ENCODE measurements around the gene KRT76. TPM values are rescaled to one million over a fixed set of nuclear protein-coding genes. Genes with fewer than 3 reads are reported as not detected.
A peak's percentile ranks its signal among the peaks of the same experiment; 100 is the strongest.

Gene KRT76
- total RNA-seq, 1 experiment from 2014 or later = not detected

- in situ Hi-C loops (cut with HindIII; ENCODE audit: low pct_unique_long_range_greater_than_20kb, low sequenced_read_pairs) = no loop called here
- no peak for DNase-seq (ENCODE audit: low read depth)
These were observed 12.7 kb upstream of the KRT76 start for GRCh38 chr12:52789637-52790426.

GRCh38 chr12:52788876-52789636, 11.9 kb upstream of the KRT76 start:
- DNase-seq (ENCODE audit: low read depth) = no peak
- in situ Hi-C loops (cut with HindIII; ENCODE audit: low pct_unique_long_range_greater_than_20kb, low sequenced_read_pairs) = no loop called here

GRCh38 chr12:52788192-52788875, 11.2 kb upstream of the KRT76 start:
- in situ Hi-C loops (cut with HindIII; ENCODE audit: low pct_unique_long_range_greater_than_20kb, low sequenced_read_pairs) = no loop called here
- no peak for DNase-seq (ENCODE audit: low read depth)

GRCh38 chr12:52787324-52788191, 10.4 kb upstream of the KRT76 start:
- no peak for DNase-seq (ENCODE audit: low read depth)
- in situ Hi-C loops (cut with HindIII; ENCODE audit: low pct_unique_long_range_greater_than_20kb, low sequenced_read_pairs) = no loop called here

GRCh38 chr12:52784909-52785308, 7.8 kb upstream of the KRT76 start:
- in situ Hi-C loops (cut with HindIII; ENCODE audit: low pct_unique_long_range_greater_than_20kb, low sequenced_read_pairs) = no loop called here
- no peak for DNase-seq (ENCODE audit: low read depth)

- no peak for DNase-seq (ENCODE audit: low read depth)
- in situ Hi-C loops (cut with HindIII; ENCODE audit: low pct_unique_long_range_greater_than_20kb, low sequenced_read_pairs) = no loop called here
These were observed 6.6 kb upstream of the KRT76 start for GRCh38 chr12:52783563-52784316.

GRCh38 chr12:52782502-52782901, 5.4 kb upstream of the KRT76 start:
- no peak for DNase-seq (ENCODE audit: low read depth)
- in situ Hi-C loops (cut with HindIII; ENCODE audit: low pct_unique_long_range_greater_than_20kb, low sequenced_read_pairs) = no loop called here

GRCh38 chr12:52781399-52782082, 4.4 kb upstream of the KRT76 start:
- in situ Hi-C loops (cut with HindIII; ENCODE audit: low pct_unique_long_range_greater_than_20kb, low sequenced_read_pairs) = no loop called here
- no peak for DNase-seq (ENCODE audit: low read depth)

- in situ Hi-C loops (cut with HindIII; ENCODE audit: low pct_unique_long_range_greater_than_20kb, low sequenced_read_pairs) = no loop called here
- no peak for DNase-seq (ENCODE audit: low read depth)
These were observed 2.8 kb upstream of the KRT76 start for GRCh38 chr12:52779914-52780313.

- in situ Hi-C loops (cut with HindIII; ENCODE audit: low pct_unique_long_range_greater_than_20kb, low sequenced_read_pairs) = no loop called here
These were observed 1.7 kb upstream of the KRT76 start for GRCh38 chr12:52778833-52779232.

GRCh38 chr12:52777566-52777965, 421 bp upstream of the KRT76 start:
- no peak for DNase-seq (ENCODE audit: low read depth)
- in situ Hi-C loops (cut with HindIII; ENCODE audit: low pct_unique_long_range_greater_than_20kb, low sequenced_read_pairs) = no loop called here

More at GRCh38 chr12:52778833-52779232, 1.7 kb upstream of the KRT76 start:
- DNase-seq (ENCODE audit: low read depth) = no peak

GRCh38 chr12:52776435-52776834, 710 bp downstream of the KRT76 start:
- DNase-seq (ENCODE audit: low read depth) = no peak
- in situ Hi-C loops (cut with HindIII; ENCODE audit: low pct_unique_long_range_greater_than_20kb, low sequenced_read_pairs) = no loop called here

GRCh38 chr12:52774629-52775250, 2.4 kb downstream of the KRT76 start:
- peak; percentile 16 for DNase-seq (ENCODE audit: low read depth)
- in situ Hi-C loops (cut with HindIII; ENCODE audit: low pct_unique_long_range_greater_than_20kb, low sequenced_read_pairs) = no loop called here

- no peak for DNase-seq (ENCODE audit: low read depth)
- in situ Hi-C loops (cut with HindIII; ENCODE audit: low pct_unique_long_range_greater_than_20kb, low sequenced_read_pairs) = no loop called here
These were observed 4.4 kb downstream of the KRT76 start for GRCh38 chr12:52772772-52773171.

- in situ Hi-C loops (cut with HindIII; ENCODE audit: low pct_unique_long_range_greater_than_20kb, low sequenced_read_pairs) = no loop called here
- no peak for DNase-seq (ENCODE audit: low read depth)
These were observed 5.0 kb downstream of the KRT76 start for GRCh38 chr12:52772188-52772587.

- in situ Hi-C loops (cut with HindIII; ENCODE audit: low pct_unique_long_range_greater_than_20kb, low sequenced_read_pairs) = no loop called here
- DNase-seq (ENCODE audit: low read depth) = no peak
These were observed 5.6 kb downstream of the KRT76 start for GRCh38 chr12:52771505-52771904.

GRCh38 chr12:52771088-52771487, 6.1 kb downstream of the KRT76 start:
- DNase-seq (ENCODE audit: low read depth) = no peak
- in situ Hi-C loops (cut with HindIII; ENCODE audit: low pct_unique_long_range_greater_than_20kb, low sequenced_read_pairs) = no loop called here

All from Caki2 (cell line).